GM12864 (cell line): ENCODE data around the gene SPAG8.

Experiments
- DNase-seq: peaks from one replicate; pipeline ENCODE4 v3.0.0-alpha.2; 2011; ENCODE audit warnings: low read depth
- H3K4me3 ChIP-seq: 2 replicates; pipeline ENCODE4 v1.5.1; 2011; ENCODE audit warnings: mild to moderate bottlenecking, low read depth, low read length, control low read depth
- TF ChIP-seq, protein P1 (sequence below): IDR thresholded peaks from 2 replicates; pipeline ENCODE4 v1.5.1; 2011; ENCODE audit warnings: low read depth, mild to moderate bottlenecking, moderate library complexity, low read length, control low read depth, inconsistent platforms; ENCODE audit errors: missing control alignments

SPAG8 gene

DNA sequence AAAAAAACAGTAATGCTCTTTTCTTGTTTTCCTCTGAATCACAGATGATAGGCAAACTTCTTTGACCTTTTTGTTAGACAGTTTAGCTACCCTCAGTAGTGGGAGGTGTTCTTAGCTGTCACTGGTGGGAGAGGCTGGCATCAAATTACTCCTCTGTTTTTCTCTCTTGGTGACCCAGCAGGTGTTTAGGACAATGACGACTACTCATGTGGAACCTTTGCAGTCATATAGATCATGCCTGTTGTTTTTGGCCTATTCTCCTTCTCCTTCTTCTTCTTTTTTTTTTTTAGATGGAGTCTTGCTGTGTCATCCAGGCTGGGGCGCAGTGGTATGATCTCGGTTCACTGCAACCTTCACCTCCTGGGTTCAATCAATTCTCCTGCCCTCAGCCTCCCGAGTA lies 36.0 kb downstream of the SPAG8 start:
- no peak for DNase-seq
- TF ChIP-seq, protein P1, sequence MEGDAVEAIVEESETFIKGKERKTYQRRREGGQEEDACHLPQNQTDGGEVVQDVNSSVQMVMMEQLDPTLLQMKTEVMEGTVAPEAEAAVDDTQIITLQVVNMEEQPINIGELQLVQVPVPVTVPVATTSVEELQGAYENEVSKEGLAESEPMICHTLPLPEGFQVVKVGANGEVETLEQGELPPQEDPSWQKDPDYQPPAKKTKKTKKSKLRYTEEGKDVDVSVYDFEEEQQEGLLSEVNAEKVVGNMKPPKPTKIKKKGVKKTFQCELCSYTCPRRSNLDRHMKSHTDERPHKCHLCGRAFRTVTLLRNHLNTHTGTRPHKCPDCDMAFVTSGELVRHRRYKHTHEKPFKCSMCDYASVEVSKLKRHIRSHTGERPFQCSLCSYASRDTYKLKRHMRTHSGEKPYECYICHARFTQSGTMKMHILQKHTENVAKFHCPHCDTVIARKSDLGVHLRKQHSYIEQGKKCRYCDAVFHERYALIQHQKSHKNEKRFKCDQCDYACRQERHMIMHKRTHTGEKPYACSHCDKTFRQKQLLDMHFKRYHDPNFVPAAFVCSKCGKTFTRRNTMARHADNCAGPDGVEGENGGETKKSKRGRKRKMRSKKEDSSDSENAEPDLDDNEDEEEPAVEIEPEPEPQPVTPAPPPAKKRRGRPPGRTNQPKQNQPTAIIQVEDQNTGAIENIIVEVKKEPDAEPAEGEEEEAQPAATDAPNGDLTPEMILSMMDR = no peak
- no peak overlapping the region for H3K4me3 ChIP-seq

GRCh38 chr9:35774907-35775635 lies 37.0 kb downstream of the SPAG8 start:
- DNase-seq = no peak
- H3K4me3 ChIP-seq = no peak overlapping the region
- TF ChIP-seq, protein P1 = no peak

DNA sequence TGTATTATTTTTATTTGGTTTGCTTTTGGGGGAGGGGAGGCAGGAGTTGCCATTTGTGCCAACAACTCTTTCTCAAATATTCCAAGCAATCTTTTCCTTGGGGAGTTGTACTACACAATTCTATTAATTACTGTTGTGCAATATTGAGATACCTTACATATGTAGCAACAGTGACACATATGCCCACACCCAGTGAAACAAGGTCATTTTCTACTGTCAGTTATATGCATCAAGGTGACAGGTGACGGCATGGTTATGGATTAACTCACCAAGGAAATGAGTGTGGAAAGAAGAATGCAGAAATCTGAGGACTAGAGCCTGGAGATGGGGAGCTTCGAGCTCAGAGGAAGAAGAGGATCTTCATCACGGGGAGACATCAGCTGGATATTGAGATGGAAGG lies 40.1 kb downstream of the SPAG8 start:
- DNase-seq = no peak
- no peak overlapping the region for H3K4me3 ChIP-seq
- TF ChIP-seq, protein P1 = no peak

- DNase-seq = no peak
- TF ChIP-seq, protein P1 = no peak
- no peak overlapping the region for H3K4me3 ChIP-seq
These were observed 40.5 kb downstream of the SPAG8 start for GRCh38 chr9:35771534-35771933.

- DNase-seq = no peak
- TF ChIP-seq, protein P1 = no peak
- H3K4me3 ChIP-seq = no peak overlapping the region
These were observed 41.0 kb downstream of the SPAG8 start for GRCh38 chr9:35771075-35771433.

DNA sequence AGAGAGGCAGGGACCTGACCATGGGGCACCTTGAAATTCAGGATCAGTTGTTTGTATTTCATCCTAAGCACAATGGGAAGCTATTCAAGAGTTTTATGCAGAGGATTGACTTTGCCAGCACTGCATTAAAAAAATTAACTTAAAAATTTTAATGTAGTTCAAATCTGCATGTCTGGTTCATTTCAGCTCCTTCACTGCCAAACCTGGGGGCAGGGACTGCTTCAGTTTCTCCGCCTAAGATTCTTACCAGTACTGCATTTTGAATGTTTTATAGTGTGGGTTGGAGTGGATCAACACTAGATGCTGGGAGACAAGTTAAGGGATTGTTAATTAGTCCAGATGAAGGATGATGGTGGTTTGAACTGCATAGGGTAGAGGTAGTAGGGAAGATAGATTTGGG lies 42.3 kb downstream of the SPAG8 start:
- DNase-seq = no peak
- H3K4me3 ChIP-seq = no peak overlapping the region
- TF ChIP-seq, protein P1 = no peak

DNA sequence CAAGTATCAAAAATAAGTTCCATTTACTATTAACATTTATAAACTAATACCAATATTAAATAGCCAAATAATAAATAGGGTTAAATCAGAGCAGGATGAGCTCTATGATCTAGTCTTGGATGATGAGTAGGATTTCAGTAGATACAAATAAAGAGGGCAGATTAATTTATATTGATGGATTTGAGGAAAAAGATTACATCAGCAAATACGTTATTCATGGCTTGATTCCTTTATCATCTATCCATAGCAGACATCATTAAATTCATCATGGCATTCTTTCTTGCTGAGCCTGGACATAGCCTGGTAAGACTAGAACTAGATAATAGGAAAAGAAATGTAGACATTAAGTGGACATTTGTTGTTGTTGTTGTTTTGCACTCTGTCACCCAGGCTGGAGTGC lies 44.6 kb downstream of the SPAG8 start:
- no peak for DNase-seq
- H3K4me3 ChIP-seq = no peak overlapping the region
- TF ChIP-seq, protein P1 = no peak
